ENCODE measurements around the gene DNAH2. TPM values are rescaled to one million over a fixed set of nuclear protein-coding genes. Genes with fewer than 3 reads are reported as not detected.

The DNAH2 gene
- total RNA-seq, 1 experiment from 2014 or later, result 2.0 TPM

GRCh38 chr17:7853691-7854038 is 136.1 kb downstream of the DNAH2 start:
- Histone ChIP-seq H3K9me3 (ENCODE audit: control insufficient read depth in 1 of 2, insufficient read depth in 1 of 2, low read depth in 1 of 2, low read length in 2 of 2) (no peaks in the 10 kb centered on the region), H3K9me2 (ENCODE audit: insufficient read depth) (no peaks in the 10 kb centered on the region), H3K27me3 (ENCODE audit: insufficient read depth, low read length) (no peaks in the 10 kb centered on the region), H2AFZ (ENCODE audit: low read depth, low read length, poor library complexity, severe bottlenecking) (no peak overlapping the region), H4K20me1 (ENCODE audit: insufficient read depth) (no peaks in the 10 kb centered on the region), H3K4me3 (replicated peaks in 1 of 2; ENCODE audit: low read depth in 1 of 2, low read length in 2 of 2) (no peak overlapping the region), H3K79me2 (ENCODE audit: insufficient read depth, low read length) (peaks cover 47% of the 10 kb centered on the region), H3K9ac (ENCODE audit: low read length) (no peak overlapping the region), H3K4me1 (ENCODE audit: control insufficient read depth in 1 of 2, insufficient read depth in 2 of 2, low read length in 2 of 2) (peaks cover 20 to 44% of the 10 kb centered on the region in 2 experiments), H3K36me3 (ENCODE audit: control insufficient read depth in 1 of 2, insufficient read depth in 2 of 2, low read length in 2 of 2) (peaks cover 13 to 27% of the 10 kb centered on the region in 2 experiments), H3K4me2 (ENCODE audit: low read length) (no peak overlapping the region), H3K27ac (ENCODE audit: low read depth, low read length) (no peak overlapping the region)
- BruUV-seq (replicated peaks), result no TSS peak
- no peak for ATAC-seq
- TF ChIP-seq EGR1 (IDR thresholded peaks at IDR 0.05; ENCODE audit: low read depth), result no peak
- TF ChIP-seq, protein P1, sequence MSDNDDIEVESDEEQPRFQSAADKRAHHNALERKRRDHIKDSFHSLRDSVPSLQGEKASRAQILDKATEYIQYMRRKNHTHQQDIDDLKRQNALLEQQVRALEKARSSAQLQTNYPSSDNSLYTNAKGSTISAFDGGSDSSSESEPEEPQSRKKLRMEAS (IDR thresholded peaks at IDR 0.05), result no peak
- TF ChIP-seq EZH2phosphoT487 (IDR thresholded peaks at IDR 0.05; ENCODE audit: borderline replicate concordance), result no peak
- TF ChIP-seq RAD21 (IDR thresholded peaks at IDR 0.05; ENCODE audit: low read depth), result no peak
- TF ChIP-seq POLR2A (IDR thresholded peaks at IDR 0.05; ENCODE audit: borderline replicate concordance, extremely low read depth, insufficient read depth, insufficient read length), result no peak
- TF ChIP-seq CBX3 (IDR thresholded peaks at IDR 0.05; ENCODE audit: low read depth), result no peak
- TF ChIP-seq POLR2AphosphoS5 (IDR thresholded peaks at IDR 0.05; ENCODE audit: low read depth, low read length), result no peak
- TF ChIP-seq EZH2 (IDR thresholded peaks at IDR 0.05), result no peak
- no peak for TF ChIP-seq CEBPB (IDR thresholded peaks at IDR 0.05; ENCODE audit: low read depth)
- no peak for TF ChIP-seq SIN3A (IDR thresholded peaks at IDR 0.05; ENCODE audit: low read depth)
- no peak for TF ChIP-seq FOSL1 (IDR thresholded peaks at IDR 0.05; ENCODE audit: low read depth)
- no peak for TF ChIP-seq ZFX (IDR thresholded peaks at IDR 0.05)
- no peak for TF ChIP-seq ELF1 (IDR thresholded peaks at IDR 0.05; ENCODE audit: borderline replicate concordance, low read depth)
- TF ChIP-seq REST (IDR thresholded peaks at IDR 0.05; ENCODE audit: low read depth), result no peak
- no peak for TF ChIP-seq ZNF274 (IDR thresholded peaks at IDR 0.05; ENCODE audit: low read depth, low read length)
- TF ChIP-seq JUND (IDR thresholded peaks at IDR 0.05), result no peak
- TF ChIP-seq TCF7L2 (IDR thresholded peaks at IDR 0.05; ENCODE audit: borderline replicate concordance, extremely low read depth, insufficient read depth, insufficient read length), result no peak
- no peak for TF ChIP-seq SP1 (IDR thresholded peaks at IDR 0.05; ENCODE audit: low read depth)
- intact Hi-C loops (cut with micrococcal nuclease), result no loop called here
- RAD21 ChIA-PET (ENCODE audit: low non-redundant PET in 1 of 2, low total read pairs in 2 of 2, uncharacterized antibody in 2 of 2, unreplicated experiment in 2 of 2), result no interaction called here
- CTCF ChIA-PET, result interaction anchor here (0.5 kb wide), 1 partner anchor 27 kb away, joined by 3 read pairs; no protein-coding TSS in a partner anchor
- no peak for DNase-seq (ENCODE audit: low read depth, low spot score)
- POLR2A ChIA-PET, result no interaction called here
